ENCODE measurements around the gene OR2W1.

Gene OR2W1

GRCh38 chr6:29045075-29045474 is at the start of gene OR2W1:
OR2W1 (minus strand) TSS chr6:29045175; CDS start chr6:29045175, 0 bp downstream.
- no peak for DNase-seq

- DNase-seq, result no peak
Measured at GRCh38 chr6:29092957-29093356, 48.0 kb upstream of the OR2W1 start.

GRCh38 chr6:29087213-29087612 is 42.2 kb upstream of the OR2W1 start, which contains the start of gene OR2B3:
OR2B3 (minus strand) TSS chr6:29087313; CDS start chr6:29087248, 65 bp downstream.
- DNase-seq, result no peak

GRCh38 chr6:29082457-29082856 is 37.5 kb upstream of the OR2W1 start:
- DNase-seq, result no peak

GRCh38 chr6:29081312-29081711 is 36.3 kb upstream of the OR2W1 start:
- no peak for DNase-seq

GRCh38 chr6:29079203-29079602 is 34.2 kb upstream of the OR2W1 start:
- no peak for DNase-seq

- DNase-seq, result no peak
Measured at GRCh38 chr6:29071831-29072723, 27.1 kb upstream of the OR2W1 start.

- no peak for DNase-seq
Measured at GRCh38 chr6:29051680-29052079, 6.7 kb upstream of the OR2W1 start.

- no peak for DNase-seq
Measured at GRCh38 chr6:29035951-29036350, 9.0 kb downstream of the OR2W1 start.

GRCh38 chr6:29028821-29029220 is 16.2 kb downstream of the OR2W1 start:
- no peak for DNase-seq

GRCh38 chr6:29025927-29026585 is 18.9 kb downstream of the OR2W1 start:
- no peak for DNase-seq

GRCh38 chr6:29021434-29021833 is 23.5 kb downstream of the OR2W1 start:
- no peak for DNase-seq

GRCh38 chr6:29019629-29020028 is 25.3 kb downstream of the OR2W1 start:
- DNase-seq, result no peak

GRCh38 chr6:29017428-29017802 is 27.6 kb downstream of the OR2W1 start:
- DNase-seq, result no peak

- peak; percentile 67 for DNase-seq
Measured at GRCh38 chr6:29016559-29017427, 28.2 kb downstream of the OR2W1 start.

- DNase-seq, result no peak
Measured at GRCh38 chr6:29014729-29015608, 30.0 kb downstream of the OR2W1 start.

GRCh38 chr6:29011276-29011734 is 33.7 kb downstream of the OR2W1 start:
- DNase-seq, result peak; percentile 32

GRCh38 chr6:29009358-29009757 is 35.6 kb downstream of the OR2W1 start:
- no peak for DNase-seq

- no peak for DNase-seq
Measured at GRCh38 chr6:29008089-29008488, 36.9 kb downstream of the OR2W1 start.

- peak; percentile 56 for DNase-seq
Measured at GRCh38 chr6:29005183-29005885, 39.6 kb downstream of the OR2W1 start, which contains the start of gene ZNF311. ZNF311 (minus strand) TSS chr6:29005315; CDS start chr6:29003954, 1,361 bp downstream.

- DNase-seq, result no peak
Measured at GRCh38 chr6:28996844-28997510, 48.0 kb downstream of the OR2W1 start.
